SK-N-SH (cell line): ENCODE measurements around the gene DPP10. TPM values are rescaled to one million over a fixed set of nuclear protein-coding genes. Genes with fewer than 3 reads are reported as not detected.

ENCODE experiments used
- CTCF ChIA-PET: fragments of 300-600, 350-600 bp; formaldehyde crosslinking; extraction: SDS; loops from one replicate; lab custom pipeline; 2021; lab: Yijun Ruan, JAX
- POLR2A ChIA-PET: fragments of 350-600 bp; sonication (Branson Sonifier 250); formaldehyde crosslinking; extraction: SDS; loops from one replicate; lab custom pipeline; 2020; ENCODE audit warnings: antibody characterized with exemption, inconsistent platforms; lab: Yijun Ruan, JAX
- DNase-seq: peaks from one replicate; pipeline ENCODE4 v3.0.0; 2012
- H2AFZ ChIP-seq: fragments of 200-600 bp; sonication (generic); 2 replicates; pipeline ENCODE4 v1.8.1; 2016; ENCODE audit warnings: antibody characterized with exemption, mild to moderate bottlenecking, low read depth
- H3F3A ChIP-seq: fragments of 200-600 bp; sonication (generic); replicated peaks from 2 replicates; pipeline ENCODE3; 2016; ENCODE audit warnings: antibody characterized with exemption, mild to moderate bottlenecking; ENCODE audit not compliant: insufficient read depth
- H3K27ac ChIP-seq, 2 experiments: fragments of 200-500 bp in 1 of 2; fragments of 200-600 bp in 1 of 2; sonication (Bioruptor generic) in 1 of 2; sonication (generic), shearing (Covaris generic) in 1 of 2; 2 replicates each; pipeline versions ENCODE4 v1.5.1 to v1.6.1; 2014 to 2016; ENCODE audit warnings: low read depth in 2 of 2, inconsistent platforms in 1 of 2, low read length in 1 of 2, mild to moderate bottlenecking in 1 of 2, mixed read lengths in 1 of 2
- H3K27me3 ChIP-seq: fragments of 200-600 bp; sonication (generic), shearing (Covaris generic); 2 replicates; pipeline ENCODE4 v1.6.1; 2016; ENCODE audit warnings: mixed run types; ENCODE audit not compliant: insufficient read depth
- H3K36me3 ChIP-seq, 2 experiments: fragments of 200-500 bp in 1 of 2; fragments of 200-600 bp in 1 of 2; sonication (Bioruptor generic) in 1 of 2; sonication (generic) in 1 of 2; replicated peaks in 1 of 2; 2 replicates each; pipeline versions ENCODE3 to v1.5.1; 2014 to 2016; ENCODE audit warnings: low read length in 1 of 2, mild to moderate bottlenecking in 1 of 2; ENCODE audit not compliant: insufficient read depth in 2 of 2, control insufficient read depth in 1 of 2
- H3K4me1 ChIP-seq, 2 experiments: fragments of 200-500 bp in 1 of 2; fragments of 200-600 bp in 1 of 2; sonication (Bioruptor generic) in 1 of 2; sonication (generic), shearing (Covaris generic) in 1 of 2; 2 replicates each; pipeline versions ENCODE4 v1.5.1 to v1.6.1; 2014 to 2016; ENCODE audit warnings: low read depth in 1 of 2, low read length in 1 of 2, mixed run types in 1 of 2; ENCODE audit not compliant: insufficient read depth in 2 of 2, control insufficient read depth in 1 of 2
- H3K4me2 ChIP-seq: fragments of 200-600 bp; sonication (generic), shearing (Covaris generic); 2 replicates; pipeline ENCODE4 v1.6.1; 2017; ENCODE audit warnings: mixed run types
- H3K4me3 ChIP-seq, 2 experiments: fragments of 200-500 bp in 1 of 2; fragments of 200-600 bp in 1 of 2; sonication (Bioruptor generic) in 1 of 2; sonication (generic), shearing (Covaris generic) in 1 of 2; 2 replicates each; pipeline versions ENCODE4 v1.5.1 to v1.8.1; 2014 to 2016; ENCODE audit warnings: low read depth in 2 of 2, inconsistent platforms in 1 of 2, low read length in 1 of 2, mild to moderate bottlenecking in 1 of 2, mixed read lengths in 1 of 2, moderate library complexity in 1 of 2
- H3K79me2 ChIP-seq: fragments of 200-600 bp; sonication (generic); 2 replicates; pipeline ENCODE4 v1.8.1; 2017; ENCODE audit warnings: mild to moderate bottlenecking; ENCODE audit not compliant: insufficient read depth
- H3K9ac ChIP-seq: fragments of 200-600 bp; sonication (generic); 2 replicates; pipeline ENCODE4 v1.6.1; 2017; ENCODE audit warnings: mixed run types
- H3K9me2 ChIP-seq: fragments of 200-600 bp; sonication (generic); 2 replicates; pipeline ENCODE4 v1.6.1; 2017; ENCODE audit warnings: mixed run types
- H3K9me3 ChIP-seq: fragments of 200-600 bp; sonication (generic); 2 replicates; pipeline ENCODE4 v1.6.1; 2017; ENCODE audit warnings: mixed run types, mild to moderate bottlenecking, moderate library complexity
- H4K20me1 ChIP-seq: fragments of 200-600 bp; sonication (generic); 2 replicates; pipeline ENCODE4 v1.6.1; 2017; ENCODE audit warnings: mild to moderate bottlenecking, mixed run types; ENCODE audit not compliant: insufficient read depth
- CHD2 ChIP-seq: fragments of 150-350 bp; IDR thresholded peaks from 2 replicates; pipeline ENCODE4 v1.6.1; 2018; ENCODE audit warnings: low read length; ENCODE audit not compliant: partially characterized antibody
- ELF1 ChIP-seq: IDR thresholded peaks from 2 replicates; pipeline ENCODE4 v1.4.0; 2012
- EZH2phosphoT487 ChIP-seq: fragments of 200-600 bp; sonication (generic); IDR thresholded peaks from 2 replicates; pipeline ENCODE4 v1.6.1; 2017; ENCODE audit warnings: low read depth, mixed run types, mild to moderate bottlenecking, antibody characterized with exemption, moderate library complexity, borderline replicate concordance
- FOXJ3 ChIP-seq: sonication (generic); formaldehyde crosslinking; IDR thresholded peaks from 2 replicates; pipeline ENCODE4 v1.5.1; 2020; ENCODE audit warnings: mild to moderate bottlenecking, missing genetic modification reagents
- FOXM1 ChIP-seq: IDR thresholded peaks from 2 replicates; pipeline ENCODE4 v1.4.0; 2012; ENCODE audit warnings: low read depth, mild to moderate bottlenecking
- MAX ChIP-seq: IDR thresholded peaks from 2 replicates; pipeline ENCODE4 v1.4.0; 2012; ENCODE audit warnings: low read depth
- MEF2A ChIP-seq: IDR thresholded peaks from 2 replicates; pipeline ENCODE4 v1.4.0; 2012; ENCODE audit warnings: low read depth, borderline replicate concordance
- NRF1 ChIP-seq: IDR thresholded peaks from 2 replicates; pipeline ENCODE4 v1.6.1; 2012; ENCODE audit warnings: low read depth, mild to moderate bottlenecking, low read length
- POLR2AphosphoS5 ChIP-seq: IDR thresholded peaks from 2 replicates; pipeline ENCODE4 v1.6.1; 2012; ENCODE audit warnings: low read depth, low read length
- RAD21 ChIP-seq: IDR thresholded peaks from 2 replicates; pipeline ENCODE4 v1.6.1; 2012; ENCODE audit warnings: mild to moderate bottlenecking, low read length
- RCOR1 ChIP-seq: fragments of 150-350 bp; IDR thresholded peaks from 2 replicates; pipeline ENCODE4 v1.6.1; 2017; ENCODE audit warnings: antibody characterized with exemption, low read length
- REST ChIP-seq: IDR thresholded peaks from 2 replicates; pipeline ENCODE4 v1.6.1; 2012; ENCODE audit warnings: mild to moderate bottlenecking, low read depth, low read length, moderate library complexity
- RXRA ChIP-seq: IDR thresholded peaks from 2 replicates; pipeline ENCODE4 v1.4.0; 2012; ENCODE audit warnings: low read depth, mild to moderate bottlenecking, borderline replicate concordance
- TAF1 ChIP-seq: IDR thresholded peaks from 2 replicates; pipeline ENCODE4 v1.6.1; 2012; ENCODE audit warnings: low read depth, mild to moderate bottlenecking, low read length, moderate library complexity, borderline replicate concordance
- TCF12 ChIP-seq: IDR thresholded peaks from 2 replicates; pipeline ENCODE4 v1.4.0; 2012
- YY1 ChIP-seq: IDR thresholded peaks from 2 replicates; pipeline ENCODE4 v1.4.0; 2012; ENCODE audit warnings: low read depth, mild to moderate bottlenecking
- WGBS: methylation state at CpG from one replicate; pipeline ENCODE4 v1.1.6; 2017; ENCODE audit warnings: low lambda C conversion rate; 5-methylcytosine and 5-hydroxymethylcytosine counted together
- polyA plus RNA-seq, 3 experiments: library from polyadenylated mRNA; depleted of rRNA; stranded (reverse); fragments of >200 nt; gene quantifications; 2 replicates each; pipeline ENCODE4 v1.2.3, GENCODE V29; 2012

The DPP10 gene
- polyA plus RNA-seq, 1 of the 3 experiments (the other 2 are of a cell fraction) = not detected

- peak; percentile 66 for DNase-seq
- H3K4me2 ChIP-seq = no peak overlapping the region
- no peak overlapping the region for H3K9ac ChIP-seq
- ChIA-PET CTCF (no interaction called here), POLR2A (interaction anchor here (0.7 kb wide), 1 partner anchor 1026 kb away, joined by 3 read pairs; no protein-coding TSS in a partner anchor)
- H3K9me3 ChIP-seq = no peaks in the 10 kb centered on the region; the same call in 1 of the 2 replicates
- TF ChIP-seq TCF12 (no peak), NRF1 (no peak), EZH2phosphoT487 (no peak), REST (no peak), YY1 (no peak), MEF2A (no peak), FOXM1 (no peak), RAD21 (no peak), ELF1 (no peak), MAX (no peak), POLR2AphosphoS5 (no peak), RXRA (no peak), FOXJ3 (CRISPR knock-in tag) (no peak), TAF1 (no peak), RCOR1 (no peak), CHD2 (no peak)
- H3F3A ChIP-seq = no peaks in the 10 kb centered on the region
- H3K4me1 ChIP-seq = no peaks in the 10 kb centered on the region
- no peaks in the 10 kb centered on the region for H3K9me2 ChIP-seq
- H3K36me3 ChIP-seq = no peaks in the 10 kb centered on the region
- H3K27ac ChIP-seq = no peak overlapping the region
- H2AFZ ChIP-seq = no peak overlapping the region
- H3K4me3 ChIP-seq = no peak overlapping the region
- H4K20me1 ChIP-seq = no peaks in the 10 kb centered on the region
- H3K27me3 ChIP-seq = no peaks in the 10 kb centered on the region
- WGBS = 3% methylated on average over 16 of the region's 86 CpGs
- no peaks in the 10 kb centered on the region for H3K79me2 ChIP-seq
These were observed 718.8 kb downstream of the DPP10 start for GRCh38 chr2:115161081-115161770.
